H9 (cell line): ENCODE results near the gene RASA3. TPM values are rescaled to one million over a fixed set of nuclear protein-coding genes. Genes with fewer than 3 reads are reported as not detected.

ENCODE experiments used
- DNase-seq: peaks from one replicate; pipeline ENCODE4 v3.0.0-alpha.2; 2017
- H2AFZ ChIP-seq: one replicate; pipeline ENCODE4 v1.6.1; 2013; ENCODE audit warnings: mild to moderate bottlenecking, low read length, control low read depth, moderate library complexity
- H2AK5ac ChIP-seq: 2 replicates; pipeline ENCODE4 v1.6.1; 2013; ENCODE audit warnings: low read length, control low read depth, mixed read lengths; ENCODE audit not compliant: insufficient read length
- H2BK120ac ChIP-seq: one replicate; pipeline ENCODE4 v1.6.1; 2013; ENCODE audit warnings: low read depth, mild to moderate bottlenecking, low read length, control low read depth, inconsistent platforms; ENCODE audit not compliant: poor library complexity, severe bottlenecking
- H2BK12ac ChIP-seq: 2 replicates; pipeline ENCODE4 v1.6.1; 2013; ENCODE audit warnings: low read length, control low read depth, mixed read lengths, low read depth; ENCODE audit not compliant: insufficient read length
- H2BK15ac ChIP-seq: 2 replicates; pipeline ENCODE4 v1.6.1; 2013; ENCODE audit warnings: low read depth, low read length, control low read depth
- H2BK20ac ChIP-seq: one replicate; pipeline ENCODE4 v1.6.1; 2013; ENCODE audit warnings: low read depth, mild to moderate bottlenecking, low read length, control low read depth, inconsistent platforms; ENCODE audit not compliant: poor library complexity, severe bottlenecking
- H2BK5ac ChIP-seq: 2 replicates; pipeline ENCODE4 v1.6.1; 2013; ENCODE audit warnings: low read length, control low read depth, mixed read lengths; ENCODE audit not compliant: insufficient read length
- H3K14ac ChIP-seq: 2 replicates; pipeline ENCODE4 v1.6.1; 2013; ENCODE audit warnings: low read length, control low read depth; ENCODE audit not compliant: insufficient read depth
- H3K18ac ChIP-seq: 2 replicates; pipeline ENCODE4 v1.6.1; 2013; ENCODE audit warnings: low read depth, mild to moderate bottlenecking, mixed read lengths, low read length, control low read depth; ENCODE audit not compliant: insufficient read length
- H3K23ac ChIP-seq: 2 replicates; pipeline ENCODE4 v1.6.1; 2013; ENCODE audit warnings: low read length, control low read depth, mixed read lengths, low read depth; ENCODE audit not compliant: insufficient read length
- H3K23me2 ChIP-seq: 2 replicates; pipeline ENCODE4 v1.6.1; 2013; ENCODE audit warnings: low read depth, mild to moderate bottlenecking, mixed read lengths, low read length, control low read depth; ENCODE audit not compliant: insufficient read length, poor library complexity, severe bottlenecking
- H3K27ac ChIP-seq: 2 replicates; pipeline ENCODE4 v1.5.1; 2013; ENCODE audit warnings: low read length, control low read depth, mixed read lengths, low read depth; ENCODE audit not compliant: insufficient read length
- H3K27me3 ChIP-seq: 2 replicates; pipeline ENCODE4 v1.6.1; 2013; ENCODE audit warnings: low read length, control low read depth, inconsistent platforms; ENCODE audit not compliant: insufficient read depth
- H3K4ac ChIP-seq: 2 replicates; pipeline ENCODE4 v1.6.1; 2013; ENCODE audit warnings: low read depth, mild to moderate bottlenecking, control low read depth, inconsistent platforms, low read length, moderate library complexity
- H3K4me1 ChIP-seq: 2 replicates; pipeline ENCODE4 v1.6.1; 2013; ENCODE audit warnings: low read length, control low read depth, inconsistent platforms; ENCODE audit not compliant: insufficient read depth
- H3K4me2 ChIP-seq: 2 replicates; pipeline ENCODE4 v1.6.1; 2013; ENCODE audit warnings: low read length, control low read depth, mixed read lengths; ENCODE audit not compliant: insufficient read length, insufficient read depth
- H3K56ac ChIP-seq: 2 replicates; pipeline ENCODE4 v1.6.1; 2013; ENCODE audit warnings: low read depth, mild to moderate bottlenecking, mixed read lengths, low read length, control low read depth; ENCODE audit not compliant: insufficient read length
- H3K79me1 ChIP-seq: 2 replicates; pipeline ENCODE4 v1.6.1; 2013; ENCODE audit warnings: low read depth, mild to moderate bottlenecking, moderate library complexity, low read length, control low read depth, inconsistent platforms; ENCODE audit not compliant: insufficient read depth, poor library complexity, severe bottlenecking
- H3K79me2 ChIP-seq: 2 replicates; pipeline ENCODE4 v1.6.1; 2013; ENCODE audit warnings: low read length, control low read depth, inconsistent platforms; ENCODE audit not compliant: insufficient read depth
- H3K9ac ChIP-seq: 2 replicates; pipeline ENCODE4 v1.6.1; 2013; ENCODE audit warnings: low read length, control low read depth, mixed read lengths; ENCODE audit not compliant: insufficient read length; ENCODE audit errors: extremely low read depth
- H3K9me3 ChIP-seq: one replicate; pipeline ENCODE4 v1.6.1; 2013; ENCODE audit warnings: low read depth, low read length, inconsistent platforms; ENCODE audit not compliant: control insufficient read depth
- H3T11ph ChIP-seq: one replicate; pipeline ENCODE4 v1.6.1; 2013; ENCODE audit warnings: mild to moderate bottlenecking, low read length, control low read depth, inconsistent platforms
- H4K20me1 ChIP-seq: one replicate; pipeline ENCODE4 v1.6.1; 2013; ENCODE audit not compliant: control insufficient read depth, insufficient read length, insufficient read depth
- H4K5ac ChIP-seq: 2 replicates; pipeline ENCODE4 v1.6.1; 2013; ENCODE audit warnings: low read depth, mild to moderate bottlenecking, mixed read lengths, low read length, control low read depth; ENCODE audit not compliant: insufficient read length
- H4K8ac ChIP-seq: replicated peaks from 2 replicates; pipeline ENCODE4 v1.6.1; 2013; ENCODE audit warnings: low read length, control low read depth, mixed read lengths, low read depth; ENCODE audit not compliant: insufficient read length
- H4K91ac ChIP-seq: 2 replicates; pipeline ENCODE4 v1.6.1; 2013; ENCODE audit warnings: low read depth, mild to moderate bottlenecking, moderate library complexity, mixed read lengths, low read length, control low read depth; ENCODE audit not compliant: insufficient read length
- H3K27ac Mint-ChIP-seq, 3 experiments: 2 replicates in 2 of 3; 3 replicates in 1 of 3; pipeline ENCODE4 v1.8.0; 2020 to 2021; ENCODE audit warnings: mixed read lengths in 3 of 3, mild to moderate bottlenecking in 1 of 3, moderate library complexity in 1 of 3
- H3K27me3 Mint-ChIP-seq: 2 replicates; pipeline ENCODE4 v1.8.0; 2021; ENCODE audit warnings: low read depth, mild to moderate bottlenecking, moderate library complexity, mixed read lengths
- H3K36me3 Mint-ChIP-seq, 3 experiments: 2 replicates in 2 of 3; 3 replicates in 1 of 3; pipeline ENCODE4 v1.8.0; 2020 to 2021; ENCODE audit warnings: low read depth in 3 of 3, mixed read lengths in 3 of 3; ENCODE audit not compliant: insufficient read depth in 1 of 3
- H3K4me1 Mint-ChIP-seq, 2 experiments: 2 replicates each; pipeline ENCODE4 v1.8.0; 2020; ENCODE audit warnings: mixed read lengths in 2 of 2
- H3K4me3 Mint-ChIP-seq, 2 experiments: 2 replicates in 1 of 2; 3 replicates in 1 of 2; pipeline ENCODE4 v1.8.0; 2020 to 2021; ENCODE audit warnings: mild to moderate bottlenecking in 2 of 2, mixed read lengths in 2 of 2, moderate library complexity in 1 of 2
- H3K9me3 Mint-ChIP-seq, 2 experiments: 2 replicates in 1 of 2; 3 replicates in 1 of 2; pipeline ENCODE4 v1.8.0; 2020; ENCODE audit warnings: mild to moderate bottlenecking in 2 of 2, mixed read lengths in 2 of 2, moderate library complexity in 1 of 2
- CTCF ChIP-seq: fragments of 200-600 bp; sonication (generic); conservative IDR thresholded peaks from 3 replicates; pipeline ENCODE4 v1.8.0; 2021; ENCODE audit warnings: antibody characterized with exemption, mild to moderate bottlenecking
- WGBS: extraction: QIAGEN DNeasy Blood & Tissue Kit; methylation state at CpG from one replicate; pipeline ENCODE4 v1.1.7; 2013; ENCODE audit warnings: missing lambda C conversion rate, low lambda C conversion rate, mixed read lengths; ENCODE audit not compliant: insufficient read length; ENCODE audit errors: extremely low coverage; 5-methylcytosine and 5-hydroxymethylcytosine counted together
- total RNA-seq: library from RNA; stranded (reverse); gene quantifications from 2 replicates; pipeline ENCODE4 v1.2.1, GENCODE V29; 2021

The RASA3 gene
- total RNA-seq, 1 experiment from 2014 or later: 12.3 TPM

GRCh38 chr13:114074671-114075315 lies 57.6 kb downstream of the RASA3 start:
- Mint-ChIP-seq H3K4me1 (peaks cover 16 to 24% of the 10 kb centered on the region in 2 experiments), H3K27me3 (peaks cover 2% of the 10 kb centered on the region; the same call in 1 of the 2 replicates), H3K4me3 (no peak overlapping the region), H3K27ac (peak overlapping the region in 1 of 3 experiments; percentile 20; a peak in 1 of 7 replicates), H3K9me3 (peaks cover 4 to 5% of the 10 kb centered on the region in 2 experiments; a peak in 4 of 5 replicates), H3K36me3 (peaks cover 6 to 9% (median 7%) of the 10 kb centered on the region in 3 experiments; a peak in 6 of 7 replicates)
- H3K56ac ChIP-seq: no peak overlapping the region
- no peak overlapping the region for H2AFZ ChIP-seq
- no CpG with 5 or more reads among the region's 29 CpGs for whole genome bisulfite sequencing
- no peaks in the 10 kb centered on the region; the same call in 1 of the 2 replicates for H3K79me2 ChIP-seq
- H3K18ac ChIP-seq: no peak overlapping the region
- no peaks in the 10 kb centered on the region for H3K27me3 ChIP-seq
- H4K8ac ChIP-seq: no peak overlapping the region
- H3K9ac ChIP-seq: no peak overlapping the region
- H2BK15ac ChIP-seq: no peak overlapping the region
- no peak overlapping the region for H4K5ac ChIP-seq
- TF ChIP-seq CTCF: no peak
- DNase-seq: no peak
- no peaks in the 10 kb centered on the region for H3K4me1 ChIP-seq
- H3K79me1 ChIP-seq: no peaks in the 10 kb centered on the region
- H3K14ac ChIP-seq: no peak overlapping the region
- no peak overlapping the region for H2BK20ac ChIP-seq
- H4K91ac ChIP-seq: no peak overlapping the region
- H2BK120ac ChIP-seq: no peak overlapping the region
- H3K4me2 ChIP-seq: no peak overlapping the region
- H2AK5ac ChIP-seq: no peak overlapping the region
- H2BK12ac ChIP-seq: no peak overlapping the region
- H3K23ac ChIP-seq: no peak overlapping the region
- no peaks in the 10 kb centered on the region for H3K23me2 ChIP-seq
- no peak overlapping the region for H3K4ac ChIP-seq
- no peaks in the 10 kb centered on the region for H4K20me1 ChIP-seq
- no peak overlapping the region for H2BK5ac ChIP-seq
- H3K27ac ChIP-seq: no peak overlapping the region
- H3K9me3 ChIP-seq: no peaks in the 10 kb centered on the region
- no peak overlapping the region for H3T11ph ChIP-seq
